H1 (cell line): ENCODE data around the gene SCAF11. TPM values are rescaled to one million over a fixed set of nuclear protein-coding genes. Genes with fewer than 3 reads are reported as not detected.

ENCODE experiments used
- CTCF ChIA-PET: fragments of 300-600 bp; sonication (Branson Sonifier 250); formaldehyde crosslinking; loops from one replicate; lab custom pipeline; 2021; ENCODE audit not compliant: partially characterized antibody; lab: Charles Lee
- POLR2A ChIA-PET: fragments of 300-600 bp; sonication (Branson Sonifier 250); formaldehyde crosslinking; loops from one replicate; lab custom pipeline; 2021; ENCODE audit warnings: inconsistent platforms; ENCODE audit not compliant: partially characterized antibody; lab: Charles Lee
- DNase-seq, 2 experiments: peaks; one replicate each; pipeline versions ENCODE4 v3.0.0 to v3.0.0-alpha.2; 2010 to 2022; ENCODE audit warnings: low spot score in 2 of 2, low read depth in 1 of 2, mixed read lengths in 1 of 2
- FAIRE-seq: peaks from 2 replicates; lab custom pipeline; 2011; peaks lifted over from hg19 to GRCh38; lab: Jason Lieb, UNC
- H2AFZ ChIP-seq: 2 replicates; pipeline ENCODE4 v1.8.1; 2012; ENCODE audit warnings: low read length, inconsistent platforms
- H2AK5ac ChIP-seq: 2 replicates; pipeline ENCODE4 v1.6.1; 2013; ENCODE audit warnings: low read depth, low read length
- H2BK120ac ChIP-seq: replicated peaks from 2 replicates; pipeline ENCODE3; 2013; ENCODE audit warnings: low read depth, low read length, inconsistent platforms
- H2BK12ac ChIP-seq: 2 replicates; pipeline ENCODE4 v1.6.1; 2013; ENCODE audit warnings: low read depth, low read length
- H2BK15ac ChIP-seq: 2 replicates; pipeline ENCODE4 v1.6.1; 2013; ENCODE audit warnings: low read length
- H2BK20ac ChIP-seq: 2 replicates; pipeline ENCODE4 v1.6.1; 2013; ENCODE audit warnings: low read length
- H2BK5ac ChIP-seq: 2 replicates; pipeline ENCODE4 v1.6.1; 2013; ENCODE audit warnings: low read depth, low read length
- H3K14ac ChIP-seq: 2 replicates; pipeline ENCODE4 v1.6.1; 2013; ENCODE audit warnings: inconsistent platforms; ENCODE audit not compliant: insufficient read length
- H3K18ac ChIP-seq: 2 replicates; pipeline ENCODE4 v1.6.1; 2013; ENCODE audit warnings: low read length; ENCODE audit errors: extremely low read depth
- H3K23ac ChIP-seq: 2 replicates; pipeline ENCODE4 v1.6.1; 2013; ENCODE audit warnings: inconsistent platforms; ENCODE audit not compliant: insufficient read length
- H3K23me2 ChIP-seq: 2 replicates; pipeline ENCODE4 v1.6.1; 2013; ENCODE audit warnings: low read depth, low read length
- H3K27ac ChIP-seq: 2 replicates; pipeline ENCODE4 v1.6.1; 2011; ENCODE audit warnings: low read depth, low read length, inconsistent platforms
- H3K27me3 ChIP-seq, 4 experiments: replicated peaks in 1 of 4; 1 replicate in 1 of 4; 2 replicates in 3 of 4; pipeline versions ENCODE4 v1.6.1 to v1.8.1; 2011 to 2013; ENCODE audit warnings: low read length in 3 of 4, mild to moderate bottlenecking in 3 of 4, inconsistent platforms in 2 of 4, mixed read lengths in 2 of 4, moderate library complexity in 1 of 4; ENCODE audit not compliant: control insufficient read depth in 3 of 4, insufficient read depth in 3 of 4; ENCODE audit errors: extremely low read depth in 1 of 4
- H3K36me3 ChIP-seq, 4 experiments: 2 replicates each; pipeline versions ENCODE4 v1.6.1 to v1.8.1; 2011 to 2013; ENCODE audit warnings: mild to moderate bottlenecking in 4 of 4, low read length in 3 of 4, moderate library complexity in 2 of 4, control low read depth in 1 of 4, inconsistent platforms in 1 of 4; ENCODE audit not compliant: insufficient read depth in 4 of 4, control insufficient read depth in 2 of 4
- H3K4ac ChIP-seq: replicated peaks from 2 replicates; pipeline ENCODE3; 2013; ENCODE audit warnings: low read length, low read depth, mixed read lengths, inconsistent platforms; ENCODE audit not compliant: insufficient read length
- H3K4me1 ChIP-seq, 4 experiments: replicated peaks in 1 of 4; 1 replicate in 1 of 4; 2 replicates in 3 of 4; pipeline versions ENCODE4 v1.6.1 to v1.8.1; 2011 to 2013; ENCODE audit warnings: low read length in 3 of 4, inconsistent platforms in 2 of 4, mixed read lengths in 1 of 4; ENCODE audit not compliant: insufficient read depth in 4 of 4, control insufficient read depth in 3 of 4
- H3K4me2 ChIP-seq, 2 experiments: 2 replicates each; pipeline versions ENCODE4 v1.6.1 to v1.8.1; 2011 to 2013; ENCODE audit warnings: low read depth in 2 of 2, low read length in 2 of 2, control low read depth in 1 of 2, inconsistent platforms in 1 of 2, mild to moderate bottlenecking in 1 of 2; ENCODE audit not compliant: insufficient read depth in 1 of 2
- H3K4me3 ChIP-seq, 4 experiments: fragments of 200-600, 300-600 bp in 1 of 4; sonication (generic), shearing (Covaris generic), sonication (Bioruptor Twin) in 1 of 4; 2 replicates each; pipeline versions ENCODE4 v1.5.1 to v1.8.1; 2011 to 2016; ENCODE audit warnings: low read length in 4 of 4, low read depth in 3 of 4, control low read depth in 2 of 4, inconsistent platforms in 2 of 4, mild to moderate bottlenecking in 2 of 4, mixed read lengths in 1 of 4, moderate library complexity in 1 of 4; ENCODE audit not compliant: insufficient read depth in 2 of 4; ENCODE audit errors: extremely low read depth in 1 of 4
- H3K56ac ChIP-seq: replicated peaks from 2 replicates; pipeline ENCODE3; 2013; ENCODE audit warnings: low read depth, mild to moderate bottlenecking, mixed read lengths, low read length, inconsistent platforms; ENCODE audit not compliant: insufficient read length
- H3K79me1 ChIP-seq: 2 replicates; pipeline ENCODE4 v1.6.1; 2013; ENCODE audit warnings: low read depth, low read length, control low read depth
- H3K79me2 ChIP-seq, 2 experiments: 2 replicates each; pipeline versions ENCODE4 v1.6.1 to v1.8.1; 2012 to 2013; ENCODE audit warnings: low read length in 2 of 2, mild to moderate bottlenecking in 2 of 2, inconsistent platforms in 1 of 2; ENCODE audit not compliant: insufficient read depth in 2 of 2, control insufficient read depth in 1 of 2
- H3K9ac ChIP-seq, 4 experiments: replicated peaks in 1 of 4; 1 replicate in 1 of 4; 2 replicates in 3 of 4; pipeline versions ENCODE4 v1.6.1 to v1.8.1; 2011 to 2013; ENCODE audit warnings: low read depth in 3 of 4, low read length in 3 of 4, control low read depth in 2 of 4, mild to moderate bottlenecking in 2 of 4, moderate library complexity in 2 of 4, inconsistent platforms in 1 of 4; ENCODE audit errors: extremely low read depth in 1 of 4
- H3K9me3 ChIP-seq, 2 experiments: 2 replicates each; pipeline versions ENCODE4 v1.6.1 to v1.8.1; 2012 to 2013; ENCODE audit warnings: mild to moderate bottlenecking in 2 of 2, moderate library complexity in 2 of 2, control low read depth in 1 of 2, inconsistent platforms in 1 of 2, low read depth in 1 of 2, low read length in 1 of 2, mixed read lengths in 1 of 2; ENCODE audit not compliant: insufficient read depth in 2 of 2
- H4K20me1 ChIP-seq, 2 experiments: replicated peaks in 1 of 2; 2 replicates each; pipeline versions ENCODE3 to v1.8.1; 2011 to 2013; ENCODE audit warnings: inconsistent platforms in 2 of 2, low read length in 2 of 2, mild to moderate bottlenecking in 1 of 2; ENCODE audit not compliant: insufficient read depth in 2 of 2, control insufficient read depth in 1 of 2
- H4K5ac ChIP-seq: 2 replicates; pipeline ENCODE4 v1.6.1; 2013; ENCODE audit warnings: low read length, low read depth, mixed read lengths, inconsistent platforms; ENCODE audit not compliant: insufficient read length
- H4K8ac ChIP-seq: 2 replicates; pipeline ENCODE4 v1.8.0; 2013; ENCODE audit warnings: mild to moderate bottlenecking, moderate library complexity, low read length, inconsistent platforms; ENCODE audit not compliant: insufficient read depth; ENCODE audit errors: extremely low read depth
- H4K91ac ChIP-seq: replicated peaks from 2 replicates; pipeline ENCODE3; 2013; ENCODE audit warnings: low read length, mixed read lengths, inconsistent platforms; ENCODE audit not compliant: insufficient read length
- ATF3 ChIP-seq: IDR thresholded peaks from 2 replicates; pipeline ENCODE4 v1.6.1; 2011; ENCODE audit warnings: low read depth, mild to moderate bottlenecking, low read length; ENCODE audit not compliant: insufficient read depth
- BRCA1 ChIP-seq: IDR thresholded peaks from 2 replicates; pipeline ENCODE4 v1.6.1; 2012; ENCODE audit warnings: low read depth, low read length, improper control_type of control experiment
- CEBPB ChIP-seq: IDR thresholded peaks from 2 replicates; pipeline ENCODE4 v1.6.1; 2012; ENCODE audit warnings: low read depth, low read length
- HDAC6 ChIP-seq: IDR thresholded peaks from one replicate; pipeline ENCODE4 v1.7.1; 2012; ENCODE audit warnings: low read depth, mild to moderate bottlenecking, inconsistent platforms, low read length, moderate library complexity
- TAF7 ChIP-seq: optimal IDR thresholded peaks from 2 replicates; pipeline ENCODE3; 2011; ENCODE audit warnings: low read depth, mild to moderate bottlenecking, inconsistent platforms, low read length, moderate library complexity, borderline replicate concordance
- TCF12 ChIP-seq: IDR thresholded peaks from 2 replicates; pipeline ENCODE4 v1.6.1; 2011; ENCODE audit warnings: low read depth, mild to moderate bottlenecking, low read length
- TEAD4 ChIP-seq: IDR thresholded peaks from 2 replicates; pipeline ENCODE4 v1.6.1; 2012; ENCODE audit warnings: low read depth, low read length, inconsistent platforms, mixed read lengths
- polyA plus RNA-seq, 7 experiments: library from polyadenylated mRNA; depleted of rRNA in 3 of 7; stranded (reverse) in 5 of 7; unstranded in 2 of 7; fragments of >200 nt in 5 of 7; fragments of 200-250 nt in 2 of 7; gene quantifications; 1 replicate in 5 of 7; 2 replicates in 1 of 7; 4 replicates in 1 of 7; pipeline versions ENCODE4 v1.2.1 to v1.2.3, GENCODE V29; 2011 to 2013; ENCODE audit warnings: missing spikeins in 2 of 7, mixed read lengths in 2 of 7
- total RNA-seq: library from RNA; stranded (reverse); fragmentation: NEBNext Ultra II Directional; extraction: Animal tissue kit (Norgen Biotek cat#: 25700); gene quantifications from 2 replicates; pipeline ENCODE4 v1.2.1, GENCODE V29; 2021
- TF ChIP-seq, protein P1 (sequence below), 3 experiments: IDR thresholded peaks; 1 replicate in 2 of 3; 2 replicates in 1 of 3; pipeline versions ENCODE4 v1.5.1 to v1.6.1; 2011; ENCODE audit warnings: low read length in 3 of 3, mild to moderate bottlenecking in 3 of 3, inconsistent platforms in 2 of 3, low read depth in 1 of 3, moderate library complexity in 1 of 3; ENCODE audit not compliant: insufficient read depth in 1 of 3; ENCODE audit errors: control extremely low read depth in 1 of 3

Gene SCAF11
- total and polyA plus RNA-seq, 2 of the 8 experiments (the other 6 are each of a cell fraction or from before 2014, with no cell fraction given): 15.1 to 77.8 TPM

DNA sequence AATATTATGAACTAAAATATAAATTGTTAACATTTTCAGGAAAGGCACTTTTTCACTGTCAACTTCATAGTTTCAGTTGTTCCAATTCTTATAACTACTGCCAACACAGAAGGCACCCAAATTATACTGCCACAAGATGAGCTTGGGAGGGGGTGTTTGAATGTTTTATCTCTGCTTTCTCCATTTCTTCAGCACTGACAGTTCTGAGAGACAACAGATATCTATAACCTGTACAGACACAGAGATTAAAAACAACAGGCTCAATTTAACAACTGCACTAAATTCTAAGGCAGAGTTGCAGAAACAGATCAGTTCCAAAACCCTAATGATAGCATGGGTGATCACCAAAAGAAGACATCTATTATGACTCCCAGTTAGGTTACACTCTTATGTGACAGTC lies 12.8 kb downstream of the SCAF11 start:
- CTCF ChIA-PET: interaction anchor here (1.1 kb wide), 1 partner anchor 95 kb away, joined by 3 read pairs; no protein-coding TSS in a partner anchor
- FAIRE-seq (no peak), DNase-seq (no peak)
- no peaks in the 10 kb centered on the region for H3K23me2 ChIP-seq
- POLR2A ChIA-PET: no interaction called here
- H3K56ac ChIP-seq: no peak overlapping the region
- H3K4me1 ChIP-seq: no peaks in the 10 kb centered on the region
- no peak overlapping the region for H2BK15ac ChIP-seq
- H3K23ac ChIP-seq: no peak overlapping the region
- peaks cover 0 to 3% (median 0%) of the 10 kb centered on the region in 4 experiments; a peak in 1 of 8 replicates for H3K36me3 ChIP-seq
- no peaks in the 10 kb centered on the region for H3K27me3 ChIP-seq
- H2BK120ac ChIP-seq: no peak overlapping the region
- peaks cover 1 to 5% of the 10 kb centered on the region in 2 experiments for H4K20me1 ChIP-seq
- H3K9me3 ChIP-seq: no peaks in the 10 kb centered on the region
- H3K18ac ChIP-seq: no peak overlapping the region
- H3K9ac ChIP-seq: no peak overlapping the region
- no peak overlapping the region for H4K91ac ChIP-seq
- H3K79me2 ChIP-seq: peaks cover 0 to 97% of the 10 kb centered on the region in 2 experiments
- TF ChIP-seq TAF7 (no peak), HDAC6 (no peak), ATF3 (no peak), TCF12 (no peak), BRCA1 (no peak), TEAD4 (no peak), CEBPB (no peak)
- TF ChIP-seq, protein P1, sequence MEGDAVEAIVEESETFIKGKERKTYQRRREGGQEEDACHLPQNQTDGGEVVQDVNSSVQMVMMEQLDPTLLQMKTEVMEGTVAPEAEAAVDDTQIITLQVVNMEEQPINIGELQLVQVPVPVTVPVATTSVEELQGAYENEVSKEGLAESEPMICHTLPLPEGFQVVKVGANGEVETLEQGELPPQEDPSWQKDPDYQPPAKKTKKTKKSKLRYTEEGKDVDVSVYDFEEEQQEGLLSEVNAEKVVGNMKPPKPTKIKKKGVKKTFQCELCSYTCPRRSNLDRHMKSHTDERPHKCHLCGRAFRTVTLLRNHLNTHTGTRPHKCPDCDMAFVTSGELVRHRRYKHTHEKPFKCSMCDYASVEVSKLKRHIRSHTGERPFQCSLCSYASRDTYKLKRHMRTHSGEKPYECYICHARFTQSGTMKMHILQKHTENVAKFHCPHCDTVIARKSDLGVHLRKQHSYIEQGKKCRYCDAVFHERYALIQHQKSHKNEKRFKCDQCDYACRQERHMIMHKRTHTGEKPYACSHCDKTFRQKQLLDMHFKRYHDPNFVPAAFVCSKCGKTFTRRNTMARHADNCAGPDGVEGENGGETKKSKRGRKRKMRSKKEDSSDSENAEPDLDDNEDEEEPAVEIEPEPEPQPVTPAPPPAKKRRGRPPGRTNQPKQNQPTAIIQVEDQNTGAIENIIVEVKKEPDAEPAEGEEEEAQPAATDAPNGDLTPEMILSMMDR (IDR thresholded peaks at IDR 0.05; ENCODE audit: control extremely low read depth in 1 of 3, insufficient read depth in 1 of 3, low read depth in 1 of 3, low read length in 3 of 3): no peak
- H2BK12ac ChIP-seq: no peak overlapping the region
- no peak overlapping the region for H2BK5ac ChIP-seq
- no peak overlapping the region for H3K14ac ChIP-seq
- H4K5ac ChIP-seq: no peak overlapping the region
- no peak overlapping the region for H4K8ac ChIP-seq
- H3K79me1 ChIP-seq: no peaks in the 10 kb centered on the region; the same call in 1 of the 2 replicates
- H3K4ac ChIP-seq: no peak overlapping the region
- H3K4me3 ChIP-seq: no peak overlapping the region
- no peak overlapping the region for H3K27ac ChIP-seq
- H3K4me2 ChIP-seq: no peak overlapping the region
- no peak overlapping the region for H2AK5ac ChIP-seq
- no peak overlapping the region for H2AFZ ChIP-seq
- H2BK20ac ChIP-seq: no peak overlapping the region
